Skin epidermis (tissue), 12 donors: ENCODE data around the gene CTIF.

Experiments used
- H3K27ac ChIP-seq, 21 experiments: fragments of 200-600 bp; sonication (generic) in 11 of 21; one replicate each; pipeline ENCODE4 v1.5.0; 2020; ENCODE audit warnings: mild to moderate bottlenecking in 3 of 21, inconsistent platforms in 2 of 21, moderate library complexity in 2 of 21
- H3K4me3 ChIP-seq, 7 experiments: fragments of 200-600 bp; sonication (generic) in 2 of 7; one replicate each; pipeline ENCODE4 v1.5.0; 2020; ENCODE audit warnings: inconsistent platforms in 2 of 7, mild to moderate bottlenecking in 2 of 7, moderate library complexity in 1 of 7

The CTIF gene

GRCh38 chr18:48752928-48753327 is 214.1 kb downstream of the CTIF start:
- Histone ChIP-seq H3K27ac (no peak overlapping the region), H3K4me3 (no peak overlapping the region)

GRCh38 chr18:48753691-48754090 is 214.9 kb downstream of the CTIF start:
- Histone ChIP-seq H3K27ac (peak overlapping the region in 2 of 21 experiments; percentile 3 to 28), H3K4me3 (no peak overlapping the region)

- Histone ChIP-seq H3K4me3 (no peak overlapping the region), H3K27ac (peak overlapping the region in 6 of 21 experiments; percentile 3 to 36 (median 24))
These were observed 215.7 kb downstream of the CTIF start for GRCh38 chr18:48754559-48754958.

GRCh38 chr18:48754993-48755473 is 216.2 kb downstream of the CTIF start:
- Histone ChIP-seq H3K4me3 (no peak overlapping the region), H3K27ac (peak overlapping the region in 6 of 21 experiments; percentile 6 to 55 (median 40))

DNA sequence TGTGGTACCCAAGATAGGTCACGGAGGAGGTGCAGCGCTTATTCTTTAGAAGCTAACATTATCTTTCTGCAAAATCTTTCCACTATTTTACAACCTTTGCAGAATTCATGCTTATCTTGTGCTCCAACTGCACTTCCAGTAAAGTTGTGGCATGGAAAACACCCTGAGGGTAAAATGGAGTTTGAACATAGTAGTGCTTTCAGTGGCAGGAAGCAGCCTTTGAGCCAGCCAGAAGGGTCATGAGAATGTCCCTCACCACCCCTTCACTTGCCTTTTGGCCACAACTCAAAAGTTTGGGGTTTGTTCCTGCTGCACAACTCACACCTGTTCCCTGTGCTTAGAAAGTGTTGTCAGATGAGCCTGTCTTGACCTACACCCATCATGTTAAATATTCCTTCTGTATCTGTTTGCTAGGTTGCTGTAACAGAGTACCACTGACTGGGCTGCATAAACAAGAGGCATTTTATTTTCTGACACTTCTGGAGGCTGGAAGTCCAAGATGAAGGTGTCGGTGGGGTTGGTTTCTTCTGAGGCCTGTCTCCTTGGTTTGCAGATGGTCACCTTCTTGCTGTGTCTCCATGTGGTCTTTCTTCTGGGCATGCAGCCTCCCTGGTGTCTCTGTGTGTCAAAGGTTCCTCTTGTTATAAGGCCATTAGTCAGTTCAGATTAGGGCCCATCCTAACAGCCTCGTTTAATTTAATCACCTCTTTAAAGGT is 217.8 kb downstream of the CTIF start:
- no peak overlapping the region for H3K4me3 ChIP-seq

GRCh38 chr18:48757367-48757766 is 218.5 kb downstream of the CTIF start:
- Histone ChIP-seq H3K27ac (no peak overlapping the region), H3K4me3 (no peak overlapping the region)

More for the DNA sequence above, 217.8 kb downstream of the CTIF start:
- H3K27ac ChIP-seq: no peak overlapping the region

DNA sequence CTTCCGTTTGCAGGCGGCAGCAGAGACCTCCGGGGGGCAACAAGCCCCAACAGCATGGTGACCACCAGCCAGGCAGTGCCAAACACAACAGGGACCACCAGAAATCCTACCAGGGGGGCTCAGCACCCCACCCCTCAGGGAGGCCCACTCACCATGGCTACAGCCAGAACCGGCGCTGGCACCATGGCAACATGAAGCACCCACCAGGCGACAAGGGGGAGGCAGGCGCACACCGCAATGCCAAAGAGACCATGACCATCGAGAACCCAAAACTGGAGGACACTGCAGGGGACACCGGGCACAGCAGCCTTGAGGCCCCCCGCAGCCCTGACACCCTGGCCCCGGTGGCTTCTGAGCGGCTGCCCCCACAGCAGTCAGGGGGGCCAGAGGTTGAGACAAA is 219.1 kb downstream of the CTIF start:
- Histone ChIP-seq H3K4me3 (no peak overlapping the region), H3K27ac (no peak overlapping the region)

DNA sequence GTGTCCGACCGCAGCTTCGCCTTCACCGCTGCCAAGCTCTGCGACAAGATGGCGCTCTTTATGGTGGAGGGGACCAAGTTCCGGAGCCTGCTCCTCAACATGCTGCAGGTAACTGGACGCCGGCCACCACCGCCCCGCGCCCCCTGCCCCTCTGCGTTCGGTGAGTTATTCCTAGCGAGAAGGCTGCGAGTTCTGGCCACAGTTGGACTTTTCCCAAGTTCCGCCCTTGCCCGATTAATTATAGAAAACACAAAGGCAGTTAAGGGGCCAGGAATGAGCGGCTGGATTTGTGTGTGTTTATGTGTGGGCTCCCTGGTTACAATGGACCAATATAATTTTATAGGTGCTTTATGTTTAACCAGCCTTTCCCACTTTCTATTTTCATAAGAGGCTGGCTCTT is 222.8 kb downstream of the CTIF start:
- no peak overlapping the region for H3K4me3 ChIP-seq
- no peak overlapping the region for H3K27ac ChIP-seq

DNA sequence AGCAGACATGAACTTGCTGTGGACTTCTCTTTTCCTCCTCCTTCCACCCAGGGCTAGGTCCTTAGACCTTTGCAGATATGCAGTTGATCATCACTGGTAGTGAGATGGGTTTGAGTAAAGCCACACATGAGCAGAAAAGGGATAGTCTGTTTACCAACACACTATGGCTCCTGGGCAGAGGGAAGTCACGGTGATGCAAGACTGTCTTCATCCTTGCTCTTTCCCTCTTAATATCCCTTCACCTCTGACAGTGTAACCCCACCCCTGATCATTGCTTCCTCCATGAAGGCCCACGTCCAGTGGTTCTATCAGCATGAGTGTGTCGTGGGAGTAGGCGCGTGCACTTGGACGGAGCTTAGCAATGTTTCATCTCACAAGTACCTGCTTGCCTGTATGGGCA is 223.2 kb downstream of the CTIF start:
- no peak overlapping the region for H3K27ac ChIP-seq
- no peak overlapping the region for H3K4me3 ChIP-seq

DNA sequence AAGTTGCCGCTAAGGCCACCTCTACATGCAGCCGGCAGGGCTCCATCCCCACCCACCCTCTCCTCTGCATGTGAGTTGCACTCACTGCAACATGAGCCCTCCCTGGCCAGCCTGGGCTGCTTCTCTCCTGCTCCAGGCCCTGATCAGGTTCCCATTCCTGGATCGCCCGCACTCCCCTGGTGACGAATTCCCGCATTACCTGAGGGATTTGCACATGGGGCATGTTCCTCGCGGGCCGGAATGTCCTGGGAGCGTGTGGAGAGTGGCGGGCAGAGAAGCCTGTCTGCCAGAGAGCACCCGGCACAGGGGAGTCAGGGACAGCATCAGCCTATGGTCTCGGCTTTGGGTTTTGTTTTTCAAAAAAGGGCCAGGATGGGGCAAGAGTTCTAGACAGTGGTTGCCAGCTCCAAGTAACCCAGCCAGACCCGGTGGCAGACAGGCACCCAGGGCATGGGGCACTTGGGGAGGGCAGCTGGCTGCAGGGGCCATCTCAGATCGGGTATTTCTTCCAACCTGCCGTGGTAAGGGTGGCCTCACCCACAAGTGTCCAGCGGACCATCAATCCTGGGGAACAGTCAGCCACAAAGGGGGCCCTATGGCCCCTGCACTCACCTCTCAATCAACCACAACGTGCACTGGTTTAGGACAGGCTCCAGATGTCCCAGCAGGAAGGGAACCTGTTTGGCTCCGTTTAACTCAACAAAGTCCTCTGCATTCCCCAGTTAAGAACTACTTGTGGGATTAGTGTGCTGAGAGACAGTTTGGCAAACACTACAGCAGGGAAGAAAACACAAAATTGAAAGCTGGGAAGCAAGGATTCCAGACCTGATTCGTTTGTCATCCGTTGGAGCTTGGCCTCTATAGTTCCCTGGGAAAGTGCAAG is 224.2 kb downstream of the CTIF start:
- no peak overlapping the region for H3K4me3 ChIP-seq
- H3K27ac ChIP-seq: no peak overlapping the region

DNA sequence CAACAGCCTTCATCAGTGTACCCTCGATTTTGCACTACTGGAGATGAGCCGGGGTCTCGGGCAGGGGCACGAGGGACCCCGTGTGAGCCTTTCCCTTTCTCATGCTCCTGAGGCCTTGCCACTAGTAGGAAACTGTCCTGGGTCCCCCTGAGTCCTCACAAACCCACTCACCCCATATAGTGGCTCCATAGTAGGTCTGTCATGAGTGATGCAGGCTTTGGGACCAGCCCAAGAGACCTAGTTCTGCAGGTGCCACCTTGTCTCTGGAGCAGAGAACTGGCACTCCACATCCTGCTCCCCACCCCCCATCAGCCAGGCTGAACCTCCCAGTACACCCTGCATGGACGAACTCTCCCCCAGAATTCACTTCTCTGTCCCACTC is 224.9 kb downstream of the CTIF start:
- no peak overlapping the region for H3K27ac ChIP-seq
- H3K4me3 ChIP-seq: no peak overlapping the region

DNA sequence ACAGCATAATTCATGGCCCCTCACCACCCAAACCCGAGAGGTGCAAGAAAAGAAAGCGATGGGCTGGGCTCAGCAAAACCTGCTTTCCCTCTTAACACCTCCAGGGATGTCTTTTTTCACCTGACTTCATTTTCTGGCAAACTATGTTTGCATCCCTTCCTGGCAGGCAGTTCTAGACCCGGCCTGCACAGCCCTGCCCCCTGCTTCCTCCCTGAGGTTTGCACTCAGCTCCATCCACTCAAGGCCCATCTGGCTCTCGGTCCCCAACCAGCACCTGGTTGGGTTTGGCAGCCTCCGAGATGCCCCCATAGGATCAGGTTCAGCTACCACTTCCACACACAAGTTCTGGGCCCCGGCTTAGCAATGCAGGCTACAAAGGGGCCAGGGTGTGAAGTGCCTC is 226.2 kb downstream of the CTIF start:
- no peak overlapping the region for H3K27ac ChIP-seq
- H3K4me3 ChIP-seq: no peak overlapping the region

DNA sequence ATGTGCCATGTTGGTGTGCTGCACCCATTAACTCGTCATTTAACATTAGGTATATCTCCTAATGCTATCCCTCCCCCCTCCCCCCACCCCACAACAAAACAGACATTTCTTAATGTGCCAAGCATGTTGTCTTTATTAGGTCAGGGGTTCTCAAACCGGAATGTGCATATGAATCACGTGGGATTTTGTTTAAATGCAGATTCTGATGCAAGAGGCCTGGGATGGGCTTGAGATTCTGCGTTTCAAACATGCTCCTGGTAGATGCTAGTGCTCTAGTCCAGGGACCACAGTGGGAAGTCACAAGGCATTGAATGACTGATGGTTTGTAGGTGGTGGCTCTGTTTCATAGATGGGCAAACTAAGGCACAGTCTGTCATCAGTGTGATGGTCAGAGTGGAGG is 227.2 kb downstream of the CTIF start:
- H3K27ac ChIP-seq: peak overlapping the region in 1 of 21 experiments; percentile 22
- no peak overlapping the region for H3K4me3 ChIP-seq

GRCh38 chr18:48766487-48766886 is 227.7 kb downstream of the CTIF start:
- H3K4me3 ChIP-seq: no peak overlapping the region
- peak overlapping the region in 3 of 21 experiments; percentile 10 to 42 (median 22) for H3K27ac ChIP-seq

GRCh38 chr18:48767090-48767690 is 228.4 kb downstream of the CTIF start:
- Histone ChIP-seq H3K4me3 (no peak overlapping the region), H3K27ac (peak overlapping the region in 4 of 21 experiments; percentile 10 to 42 (median 22))

GRCh38 chr18:48769006-48769636 is 230.3 kb downstream of the CTIF start:
- no peak overlapping the region for H3K27ac ChIP-seq
- H3K4me3 ChIP-seq: no peak overlapping the region

DNA sequence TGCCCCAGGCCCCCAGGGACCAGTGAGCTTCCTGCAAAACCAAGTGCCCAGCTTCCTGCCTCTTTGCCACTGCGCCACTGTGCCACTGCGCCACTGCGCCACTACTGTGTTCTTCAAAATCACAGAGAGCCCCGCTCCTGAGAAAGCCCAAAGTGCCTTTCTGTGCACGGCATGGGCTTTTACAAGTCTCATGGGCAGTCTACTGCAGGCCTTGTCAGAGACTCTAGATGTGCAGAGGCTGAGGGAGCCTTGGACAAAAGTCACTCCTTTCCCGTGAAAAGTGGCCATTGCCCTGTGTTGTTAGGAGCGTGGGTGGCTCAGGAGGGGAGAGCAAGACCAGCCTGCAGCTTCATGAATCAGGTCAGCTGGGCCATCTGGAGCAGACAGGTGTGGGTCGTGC is 231.4 kb downstream of the CTIF start:
- H3K4me3 ChIP-seq: no peak overlapping the region
- H3K27ac ChIP-seq: no peak overlapping the region

DNA sequence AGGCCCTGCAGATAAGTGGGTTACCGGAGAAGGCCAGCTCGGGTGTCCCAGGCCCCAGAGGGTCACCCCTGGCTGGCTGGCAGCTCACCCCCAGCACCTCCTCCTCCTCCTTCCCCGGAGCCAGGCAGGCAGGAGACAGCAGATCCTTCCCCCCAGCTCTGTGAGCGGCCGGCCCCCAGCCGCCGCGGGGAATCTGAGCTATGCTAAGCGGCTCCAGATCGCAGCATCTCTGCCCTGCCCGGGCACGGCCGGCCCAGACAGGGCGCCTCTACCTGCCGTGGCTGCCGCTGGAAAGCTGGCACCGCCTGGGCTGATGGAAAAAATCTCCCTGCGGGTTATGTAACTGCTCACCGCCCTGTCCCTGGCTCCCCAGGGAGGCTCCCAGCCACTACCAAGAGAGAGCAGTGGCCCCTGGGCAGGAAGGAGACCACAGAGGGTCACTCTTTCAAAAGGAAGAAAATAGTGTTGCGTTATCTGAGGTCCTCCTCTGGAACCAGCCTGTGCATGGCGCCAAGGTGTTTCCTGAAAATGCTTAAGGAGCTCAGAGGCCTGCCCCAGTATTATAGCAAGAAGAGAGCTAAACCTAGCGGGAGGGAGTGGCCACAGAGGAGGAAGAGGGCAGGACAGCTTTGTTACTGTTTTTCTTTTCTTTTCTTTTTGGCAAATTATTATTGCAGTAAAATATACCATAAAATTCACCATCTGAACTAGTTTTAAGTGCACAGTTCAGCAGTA is 233.0 kb downstream of the CTIF start:
- H3K27ac ChIP-seq: peak overlapping the region in 7 of 21 experiments; percentile 13 to 52 (median 35)

DNA sequence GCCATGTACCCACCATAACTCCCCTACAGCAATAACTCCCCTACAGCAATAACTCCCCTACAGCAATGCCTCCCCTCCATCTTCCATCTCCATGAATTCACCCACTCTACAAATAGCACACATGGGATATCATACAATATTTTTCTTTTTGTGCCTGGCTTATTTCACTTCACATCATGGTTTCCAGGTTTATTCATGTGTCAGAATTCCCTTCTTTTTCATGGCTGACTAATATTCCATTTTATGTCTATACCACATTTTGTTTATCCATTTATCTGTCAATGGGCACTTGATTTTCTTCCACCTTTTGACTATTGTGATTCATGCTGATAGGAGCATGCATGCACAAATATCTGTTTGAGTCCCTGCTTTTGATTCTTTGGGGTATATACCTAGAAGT is 233.6 kb downstream of the CTIF start:
- Histone ChIP-seq H3K4me3 (no peak overlapping the region), H3K27ac (peak overlapping the region in 1 of 21 experiments; percentile 13)

More for the DNA sequence above, 233.0 kb downstream of the CTIF start:
- no peak overlapping the region for H3K4me3 ChIP-seq
